KOPT-K1 (cell line): ENCODE measurements around the gene PARD3B.

Experiments used
- H3K27ac ChIP-seq: fragments of 200-600 bp; sonication (generic); 2 replicates; pipeline ENCODE4 v1.5.1; 2016; ENCODE audit warnings: antibody characterized with exemption, mild to moderate bottlenecking, low read depth, low read length; ENCODE audit not compliant: poor library complexity, severe bottlenecking
- H3K36me3 ChIP-seq: fragments of 200-600 bp; sonication (generic); 2 replicates; pipeline ENCODE4 v1.5.1; 2017; ENCODE audit warnings: antibody characterized with exemption, mild to moderate bottlenecking, low read length, moderate library complexity; ENCODE audit not compliant: insufficient read depth
- H3K9me3 ChIP-seq: fragments of 200-600 bp; sonication (generic); 2 replicates; pipeline ENCODE4 v1.5.1; 2017; ENCODE audit warnings: antibody characterized with exemption, low read length, mild to moderate bottlenecking; ENCODE audit not compliant: insufficient read depth, poor library complexity, severe bottlenecking

Gene PARD3B

GRCh38 chr2:204799791-204800190, 254.5 kb downstream of the PARD3B start:
- Histone ChIP-seq H3K27ac (no peak overlapping the region), H3K9me3 (no peaks in the 10 kb centered on the region), H3K36me3 (no peaks in the 10 kb centered on the region)

DNA sequence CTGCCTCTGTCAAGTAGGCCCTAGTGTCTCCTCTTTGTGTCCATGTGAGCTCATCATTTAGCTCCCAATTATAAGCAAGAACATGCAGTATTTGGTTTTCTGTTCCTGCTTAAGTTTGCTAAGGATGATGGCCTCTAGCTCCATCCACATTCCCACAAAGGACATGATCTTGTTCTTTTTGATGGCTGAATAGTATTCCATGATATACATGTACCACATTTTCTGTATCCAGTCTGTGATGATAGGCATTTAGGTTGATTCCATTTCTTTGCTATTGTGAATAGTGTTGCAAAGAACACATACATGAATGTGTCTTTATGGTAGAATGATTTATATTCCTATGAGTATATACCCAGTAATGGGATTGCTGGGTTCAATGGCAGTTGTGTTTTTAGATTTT, 263.2 kb downstream of the PARD3B start:
- Histone ChIP-seq H3K27ac (no peak overlapping the region), H3K9me3 (no peaks in the 10 kb centered on the region), H3K36me3 (no peaks in the 10 kb centered on the region)

GRCh38 chr2:204824751-204825453, 279.6 kb downstream of the PARD3B start:
- Histone ChIP-seq H3K36me3 (no peaks in the 10 kb centered on the region), H3K9me3 (no peaks in the 10 kb centered on the region), H3K27ac (no peak overlapping the region)

DNA sequence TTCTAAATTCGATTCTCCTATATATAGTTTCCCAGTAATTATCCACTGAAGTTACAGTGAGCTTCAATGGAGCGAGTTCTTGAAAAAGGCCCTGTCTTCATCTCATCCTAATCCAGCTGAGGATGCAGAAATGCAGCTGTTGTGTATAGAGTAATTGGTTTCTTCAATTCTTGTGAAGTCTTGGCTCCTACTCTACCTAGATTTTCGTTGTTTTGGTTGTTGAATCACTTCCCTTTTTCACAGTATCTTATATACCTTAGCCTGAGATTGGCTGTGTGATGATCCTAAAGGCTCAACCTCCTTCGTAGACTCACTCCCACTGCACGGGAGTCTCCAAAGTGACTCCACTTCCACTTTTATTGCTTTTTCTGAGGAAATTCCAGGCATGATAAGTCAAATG, 280.4 kb downstream of the PARD3B start:
- H3K36me3 ChIP-seq = no peaks in the 10 kb centered on the region
- H3K9me3 ChIP-seq = no peaks in the 10 kb centered on the region
- no peak overlapping the region for H3K27ac ChIP-seq

- Histone ChIP-seq H3K36me3 (no peaks in the 10 kb centered on the region), H3K9me3 (no peaks in the 10 kb centered on the region), H3K27ac (no peak overlapping the region)
These were observed 282.7 kb downstream of the PARD3B start for GRCh38 chr2:204827701-204828590.

DNA sequence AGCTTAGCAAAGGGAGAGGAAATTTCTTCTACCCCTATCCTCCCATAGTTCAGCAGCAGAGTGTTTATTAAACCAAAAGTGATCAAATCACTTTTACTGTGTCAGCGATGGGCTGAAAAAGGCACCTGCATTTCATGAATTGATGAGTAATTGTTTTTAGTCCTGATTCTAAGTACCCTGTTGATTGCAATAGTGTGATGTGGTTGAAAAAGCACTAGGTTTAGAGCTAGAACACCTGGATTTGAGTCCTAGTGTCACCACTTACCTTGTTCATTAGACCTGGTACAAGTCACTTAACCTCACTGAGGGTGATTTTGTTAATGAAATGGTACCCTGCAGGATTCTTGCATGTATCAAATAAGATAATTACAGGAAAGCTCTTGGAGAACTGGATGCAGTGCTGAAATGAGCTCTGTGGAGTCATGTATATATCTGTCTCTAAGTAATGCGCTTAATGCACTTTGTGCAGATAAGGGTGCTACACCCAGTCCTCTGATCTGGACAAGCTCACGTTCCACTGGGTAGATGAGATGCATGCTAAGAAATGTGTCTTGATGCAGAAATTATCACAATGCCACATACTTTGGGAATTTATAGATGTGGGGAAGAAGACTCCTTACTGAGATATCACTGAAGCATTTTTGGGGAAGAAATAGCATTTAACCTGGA, 289.6 kb downstream of the PARD3B start:
- no peaks in the 10 kb centered on the region for H3K9me3 ChIP-seq
- H3K27ac ChIP-seq = no peak overlapping the region
- no peaks in the 10 kb centered on the region for H3K36me3 ChIP-seq

GRCh38 chr2:204835786-204836185, 290.5 kb downstream of the PARD3B start:
- no peak overlapping the region for H3K27ac ChIP-seq
- no peaks in the 10 kb centered on the region for H3K9me3 ChIP-seq
- no peaks in the 10 kb centered on the region for H3K36me3 ChIP-seq

- H3K9me3 ChIP-seq = no peaks in the 10 kb centered on the region
- no peaks in the 10 kb centered on the region for H3K36me3 ChIP-seq
- no peak overlapping the region for H3K27ac ChIP-seq
These were observed 295.2 kb downstream of the PARD3B start for GRCh38 chr2:204840504-204840903.

- no peak overlapping the region for H3K27ac ChIP-seq
- H3K9me3 ChIP-seq = no peaks in the 10 kb centered on the region
- no peaks in the 10 kb centered on the region for H3K36me3 ChIP-seq
These were observed 296.8 kb downstream of the PARD3B start for GRCh38 chr2:204842068-204842467.

- no peak overlapping the region for H3K27ac ChIP-seq
- H3K36me3 ChIP-seq = no peaks in the 10 kb centered on the region
- no peaks in the 10 kb centered on the region for H3K9me3 ChIP-seq
These were observed 297.6 kb downstream of the PARD3B start for GRCh38 chr2:204842661-204843485.

DNA sequence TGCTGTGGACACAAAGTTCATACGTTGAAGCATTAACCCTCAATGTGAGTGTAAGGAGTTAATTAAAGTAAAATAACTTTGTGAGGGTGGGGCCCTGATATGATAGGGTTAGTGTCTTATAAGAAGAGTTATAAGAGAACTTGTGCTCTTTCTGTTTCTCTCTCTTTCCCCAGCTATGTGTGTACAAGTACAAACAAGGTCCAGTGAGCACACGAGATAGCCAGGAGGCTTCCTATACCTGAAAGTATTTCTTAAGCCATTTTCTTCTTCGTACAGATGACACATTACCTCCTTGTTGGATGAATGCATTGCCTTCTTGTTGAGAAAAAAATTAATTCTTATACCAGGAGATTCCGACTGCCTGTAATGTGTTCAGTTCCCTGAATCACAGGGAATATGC, 301.2 kb downstream of the PARD3B start:
- H3K27ac ChIP-seq = no peak overlapping the region
- no peaks in the 10 kb centered on the region for H3K9me3 ChIP-seq
- H3K36me3 ChIP-seq = no peaks in the 10 kb centered on the region

DNA sequence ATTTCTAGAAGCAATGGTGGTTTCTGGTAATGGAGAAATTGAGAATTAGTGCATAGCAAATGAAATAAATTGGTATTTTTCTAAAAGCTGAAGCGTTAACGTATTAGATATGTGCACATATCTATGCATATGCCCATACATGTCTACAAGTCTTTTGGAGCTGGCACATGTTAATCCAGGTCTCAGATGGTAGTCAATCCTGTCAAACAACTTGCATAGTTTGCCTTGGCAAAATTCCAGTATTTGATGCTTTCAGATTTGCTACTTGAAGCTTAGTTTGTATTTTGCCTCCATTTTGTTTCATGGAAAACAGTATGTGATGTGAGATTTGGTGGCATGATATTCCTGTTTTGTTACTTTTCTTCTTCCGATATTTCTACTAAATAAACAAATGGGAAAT, 304.6 kb downstream of the PARD3B start:
- no peaks in the 10 kb centered on the region for H3K36me3 ChIP-seq
- H3K9me3 ChIP-seq = no peaks in the 10 kb centered on the region
- no peak overlapping the region for H3K27ac ChIP-seq

GRCh38 chr2:204850581-204850980, 305.3 kb downstream of the PARD3B start:
- Histone ChIP-seq H3K9me3 (no peaks in the 10 kb centered on the region), H3K27ac (no peak overlapping the region), H3K36me3 (no peaks in the 10 kb centered on the region)

GRCh38 chr2:204853905-204854304, 308.6 kb downstream of the PARD3B start:
- H3K36me3 ChIP-seq = no peaks in the 10 kb centered on the region
- no peak overlapping the region for H3K27ac ChIP-seq
- H3K9me3 ChIP-seq = no peaks in the 10 kb centered on the region

DNA sequence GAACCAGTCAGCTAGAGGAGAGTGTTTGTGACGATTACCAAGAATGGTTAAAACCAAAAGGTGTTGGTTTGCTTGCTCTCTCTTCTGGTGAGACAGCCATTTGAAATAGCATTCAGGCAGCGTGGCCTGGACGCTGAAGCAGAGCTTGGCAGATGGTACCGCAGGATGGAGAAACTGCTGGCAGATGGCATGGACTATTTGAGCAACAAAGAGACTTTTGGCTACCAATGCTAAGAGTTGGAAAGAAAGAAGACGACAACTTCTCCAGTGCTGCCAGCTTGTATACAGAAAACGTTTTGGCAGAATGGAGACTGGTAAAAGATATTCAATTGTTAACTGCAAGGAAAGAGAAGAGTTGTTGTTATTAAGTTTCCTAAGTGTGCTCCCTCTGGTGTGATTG, 315.0 kb downstream of the PARD3B start:
- Histone ChIP-seq H3K9me3 (no peaks in the 10 kb centered on the region), H3K27ac (no peak overlapping the region), H3K36me3 (no peaks in the 10 kb centered on the region)
